ENCODE measurements around the gene CAST.

- TF ChIP-seq CTCF (IDR thresholded peaks at IDR 0.05) (no peak), POLR2AphosphoS5 (IDR thresholded peaks at IDR 0.05) (no peak), POLR2A (IDR thresholded peaks at IDR 0.05) (no peak)
Observed at GRCh38 chr5:96795626-96796025, 133.4 kb downstream of the CAST start.
